NCI-H510A (cell line): Measurements from ENCODE around the gene ITPKC.

Experiments used
- DNase-seq: peaks from one replicate; lab custom pipeline; 2025; lab: John Stamatoyannopoulos, UW

The ITPKC gene

GRCh38 chr19:40690050-40690692 lies 26.7 kb upstream of the ITPKC start, which contains the start of gene NUMBL:
Gene NUMBL, minus strand, starts transcription at chr19:40690651. Its CDS starts 168 bp downstream, at chr19:40690483.
- no peak for DNase-seq

GRCh38 chr19:40690693-40691420 lies 26.1 kb upstream of the ITPKC start:
- DNase-seq, result peak; percentile 71

DNA sequence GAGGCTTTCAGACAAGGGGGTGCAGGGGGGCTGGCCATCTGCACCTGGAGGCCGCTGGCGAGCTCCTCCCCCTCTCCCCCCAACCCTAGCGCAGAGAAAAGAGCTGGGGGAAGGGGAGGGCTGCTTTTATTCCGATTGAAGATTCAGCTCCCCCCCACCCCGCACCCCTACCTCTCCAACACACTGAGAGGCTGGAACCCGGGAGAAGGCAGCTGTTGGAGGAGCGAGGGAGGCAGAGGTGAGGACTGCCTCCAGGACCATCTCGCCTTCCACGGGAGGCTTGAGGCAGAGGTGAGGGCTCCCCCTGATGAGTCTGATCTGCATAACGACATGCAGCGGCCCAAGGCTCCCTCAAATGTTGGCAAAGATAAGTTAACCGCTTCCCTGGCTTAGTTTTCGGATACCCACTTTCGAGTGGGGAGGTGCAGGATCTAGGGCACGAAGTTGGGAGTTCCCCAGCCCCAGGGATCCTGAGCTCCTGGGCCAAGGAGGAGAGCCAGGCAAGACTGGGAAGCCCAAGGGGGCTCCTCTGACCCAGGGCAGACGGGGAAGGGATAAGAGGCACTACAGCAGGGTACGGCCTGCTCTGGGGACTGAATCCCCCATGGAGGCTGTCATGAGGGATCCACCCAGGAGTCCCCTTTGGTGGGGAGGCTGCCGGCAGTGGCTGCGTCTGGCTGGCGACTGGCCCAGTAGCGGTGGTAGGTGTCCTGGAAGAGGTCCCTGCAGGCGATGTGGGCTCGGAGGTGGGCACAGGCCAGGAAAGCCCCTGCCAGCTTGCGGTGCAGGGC lies 25.3 kb upstream of the ITPKC start:
- no peak for DNase-seq

- no peak for DNase-seq
Measured at GRCh38 chr19:40692212-40692551, 24.7 kb upstream of the ITPKC start.

DNA sequence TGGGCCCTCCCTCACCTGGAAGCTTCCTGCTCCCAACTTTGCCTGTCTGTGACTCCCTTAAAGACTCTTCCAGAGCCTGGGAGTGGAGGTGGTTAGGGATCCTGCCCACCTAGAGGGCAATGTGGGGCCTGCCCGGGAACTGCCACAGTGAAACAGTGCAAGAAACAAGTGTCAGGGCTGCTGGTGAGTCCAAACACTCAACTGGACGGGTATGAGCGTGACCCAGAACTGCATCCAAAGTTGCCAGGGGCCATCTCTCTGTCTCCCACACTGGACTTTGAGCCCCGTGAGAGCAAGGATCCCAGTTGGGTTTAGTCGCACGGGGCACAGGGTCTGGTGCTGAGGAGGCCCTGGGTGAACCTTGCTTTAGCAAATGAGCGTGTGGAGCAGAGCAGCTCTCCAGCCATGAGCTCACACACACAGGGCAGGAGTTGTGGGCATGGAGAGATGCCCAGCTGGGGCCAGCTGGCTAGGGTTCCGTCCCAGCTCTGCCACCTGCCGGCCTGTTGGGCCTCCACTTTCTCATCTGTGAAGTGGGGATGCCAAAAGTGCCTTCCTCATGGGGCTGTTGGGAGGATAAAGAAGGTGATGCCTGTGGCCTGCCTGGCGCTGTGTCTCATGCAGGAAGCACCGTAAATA lies 23.6 kb upstream of the ITPKC start:
- no peak for DNase-seq

GRCh38 chr19:40693896-40694295 lies 23.0 kb upstream of the ITPKC start:
- DNase-seq, result no peak

DNA sequence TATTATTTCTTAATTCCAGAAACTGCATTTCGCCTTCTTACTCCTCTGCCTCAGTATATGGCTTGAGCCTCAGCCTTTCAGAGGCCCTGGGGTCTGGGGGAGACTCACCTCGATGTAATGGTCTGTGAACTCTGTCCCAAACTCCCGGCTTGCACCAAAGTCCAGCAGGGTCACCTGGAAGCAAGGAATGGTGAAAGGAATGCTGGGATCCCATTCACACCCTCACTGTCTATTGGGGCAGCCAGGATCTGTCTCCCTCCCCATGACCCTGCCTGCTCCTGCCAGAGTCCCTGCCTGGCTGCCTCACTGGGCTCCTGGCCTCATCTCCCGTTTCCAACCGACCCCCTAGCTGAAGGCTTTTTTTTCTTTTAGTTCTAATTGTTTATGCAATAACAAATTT lies 21.0 kb upstream of the ITPKC start:
- DNase-seq, result no peak

DNA sequence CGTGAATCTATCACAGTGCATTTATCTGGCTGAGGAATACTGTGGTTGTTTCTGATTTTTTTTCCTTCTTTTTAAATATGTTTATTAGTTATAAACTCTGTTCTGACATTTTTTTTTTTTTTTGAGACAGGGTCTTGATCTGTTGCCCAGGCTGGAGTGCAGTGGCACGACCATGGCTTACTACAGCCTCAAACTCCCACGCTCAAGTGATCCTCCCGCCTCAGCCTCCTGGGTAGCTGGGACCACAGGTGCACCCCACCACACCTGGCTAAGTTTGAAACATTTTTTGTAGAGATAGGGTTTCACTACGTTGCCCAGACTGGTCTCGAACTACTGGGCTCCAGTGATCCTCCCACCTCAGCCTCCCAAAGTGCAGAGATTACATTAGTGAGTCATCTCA lies 19.9 kb upstream of the ITPKC start:
- no peak for DNase-seq

- DNase-seq, result no peak
Measured at GRCh38 chr19:40700083-40700482, 16.8 kb upstream of the ITPKC start.

DNA sequence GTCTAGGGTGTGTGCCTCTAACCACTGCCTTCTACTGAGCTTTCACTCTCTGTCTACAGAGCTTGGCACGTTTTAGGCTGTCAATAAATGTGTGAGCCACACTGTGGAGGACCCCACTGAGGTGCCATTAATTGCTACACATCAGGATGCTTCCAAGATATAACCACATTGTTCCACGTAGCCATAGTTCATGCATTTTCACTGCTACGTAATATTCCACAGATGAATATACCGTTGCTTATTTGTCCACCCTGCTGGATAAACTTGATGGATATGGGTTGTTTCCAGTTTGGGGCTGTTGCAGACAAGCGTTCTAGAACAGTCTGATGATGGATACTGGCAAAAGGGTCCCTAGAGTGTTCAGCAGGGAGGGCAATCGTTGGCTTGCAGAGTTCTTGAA lies 15.2 kb upstream of the ITPKC start:
- no peak for DNase-seq

GRCh38 chr19:40702337-40703012 lies 14.4 kb upstream of the ITPKC start:
- DNase-seq, result no peak

DNA sequence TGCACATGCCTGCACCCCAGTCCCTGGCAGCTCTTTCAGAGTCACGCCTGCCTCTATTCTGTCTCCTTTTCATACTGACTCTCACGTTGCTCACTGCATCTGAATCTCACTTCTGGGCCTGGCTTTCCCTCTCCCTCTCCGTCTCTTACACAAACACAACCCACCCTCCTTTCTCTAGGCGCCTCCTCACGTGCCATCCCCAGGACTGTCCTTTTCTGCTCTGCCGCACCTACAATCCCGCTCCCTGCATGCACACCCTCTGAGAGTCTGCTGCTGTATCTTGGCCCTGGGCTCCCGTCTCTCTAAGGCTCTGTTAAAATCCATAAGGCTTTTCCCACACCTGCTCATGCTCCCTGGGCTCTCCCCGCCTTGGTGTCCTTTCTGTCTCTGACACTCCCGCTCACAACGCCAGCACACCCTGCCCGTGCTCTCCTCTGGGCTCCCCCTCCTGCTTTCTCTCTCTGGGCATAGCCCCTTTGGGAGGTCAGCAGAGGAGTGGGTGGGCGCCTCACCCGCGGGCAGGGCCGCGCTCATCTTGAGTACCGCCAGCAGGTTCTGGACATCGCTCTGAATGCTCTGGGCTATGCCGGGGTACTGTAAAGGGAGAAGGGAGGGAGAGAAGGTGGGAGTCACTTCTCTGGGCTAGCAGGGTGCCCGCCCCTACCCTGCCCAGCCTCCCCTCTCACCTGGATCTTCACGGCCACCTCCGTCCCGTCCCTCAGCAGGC lies 13.7 kb upstream of the ITPKC start:
- no peak for DNase-seq

DNA sequence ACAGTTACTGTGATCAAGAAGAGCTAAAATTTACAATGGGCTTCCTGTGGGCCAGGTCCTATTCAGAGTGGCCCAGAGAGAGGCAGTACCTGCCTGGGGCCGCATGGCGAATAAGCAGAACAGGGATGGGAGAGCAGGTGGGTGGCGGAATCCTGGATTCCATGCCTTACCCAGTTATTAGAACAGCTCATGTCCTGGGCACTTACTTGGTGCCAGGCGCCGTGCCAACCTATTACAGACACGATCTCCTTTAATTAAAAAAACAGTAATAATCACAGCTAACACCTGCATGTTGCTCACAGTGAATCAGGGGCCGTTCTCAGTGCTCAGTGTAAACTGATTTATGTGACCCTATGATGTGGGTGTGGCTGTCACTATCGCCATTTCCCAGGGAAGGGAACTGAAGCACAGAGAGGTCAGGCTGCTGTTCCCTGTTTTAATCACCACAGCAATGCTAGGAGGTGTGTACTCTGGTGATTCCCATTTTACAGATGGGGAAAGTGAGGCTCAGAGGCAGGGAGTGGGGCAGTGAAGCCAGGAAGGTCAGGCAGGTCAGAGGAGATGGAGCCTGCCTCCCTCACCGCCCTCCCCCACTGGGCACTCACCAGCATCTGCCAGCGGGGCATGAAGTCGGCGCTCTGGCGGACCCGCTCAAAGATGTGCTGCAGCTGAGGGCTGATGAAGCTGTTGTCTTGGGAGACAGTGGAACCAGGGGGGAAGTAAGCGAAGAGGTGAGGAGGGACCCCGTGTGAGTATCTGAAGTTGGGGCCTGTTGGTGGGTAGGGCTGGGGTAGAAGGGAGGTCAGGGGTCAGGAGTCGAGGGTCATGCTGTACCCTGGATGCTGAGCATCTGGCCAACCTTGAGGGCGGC lies 12.2 kb upstream of the ITPKC start:
- DNase-seq, result no peak

GRCh38 chr19:40705362-40705651 lies 11.6 kb upstream of the ITPKC start:
- DNase-seq, result no peak

- no peak for DNase-seq
Measured at GRCh38 chr19:40705950-40706619, 10.8 kb upstream of the ITPKC start.

- no peak for DNase-seq
Measured at GRCh38 chr19:40707615-40708014, 9.3 kb upstream of the ITPKC start.

DNA sequence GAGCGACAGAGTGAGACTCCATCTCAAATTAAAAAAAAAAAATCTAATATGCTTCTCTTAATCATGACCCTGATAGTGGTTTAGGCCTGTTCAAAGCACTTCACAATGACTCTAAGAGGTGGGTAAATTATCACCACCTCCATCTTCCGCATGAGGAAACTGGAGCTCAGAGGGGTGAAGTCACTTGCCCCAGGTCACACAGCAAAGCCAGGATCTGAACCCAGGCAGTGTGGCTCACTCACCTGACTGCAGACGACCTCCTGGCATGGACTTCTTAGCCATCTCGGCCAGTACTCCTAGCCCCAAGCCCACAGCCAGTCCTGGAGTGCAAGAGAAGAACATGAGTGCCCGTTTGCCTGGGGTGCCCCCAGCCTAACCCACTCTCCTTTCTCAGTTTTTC lies 7.1 kb upstream of the ITPKC start:
- DNase-seq, result no peak

DNA sequence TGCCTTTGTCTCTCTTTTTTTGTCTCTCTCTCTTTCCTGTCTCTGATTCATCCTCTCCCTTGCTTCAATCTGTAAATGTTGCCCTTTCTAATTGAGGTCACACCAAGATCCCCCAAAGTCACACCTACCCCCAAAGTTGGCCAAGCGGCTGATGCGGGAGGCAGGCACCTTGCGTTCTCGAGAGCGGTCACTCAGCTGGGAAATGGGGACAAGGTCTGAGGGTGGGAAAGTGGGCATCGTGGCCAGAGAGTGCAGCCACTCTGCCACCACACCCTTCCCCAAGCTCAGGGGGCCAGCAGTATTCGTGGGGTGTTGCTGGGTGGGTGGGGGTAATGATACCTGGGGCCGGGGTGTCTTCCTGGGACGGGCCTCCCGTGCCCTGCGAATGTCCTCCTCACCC lies 3.0 kb upstream of the ITPKC start:
- no peak for DNase-seq

DNA sequence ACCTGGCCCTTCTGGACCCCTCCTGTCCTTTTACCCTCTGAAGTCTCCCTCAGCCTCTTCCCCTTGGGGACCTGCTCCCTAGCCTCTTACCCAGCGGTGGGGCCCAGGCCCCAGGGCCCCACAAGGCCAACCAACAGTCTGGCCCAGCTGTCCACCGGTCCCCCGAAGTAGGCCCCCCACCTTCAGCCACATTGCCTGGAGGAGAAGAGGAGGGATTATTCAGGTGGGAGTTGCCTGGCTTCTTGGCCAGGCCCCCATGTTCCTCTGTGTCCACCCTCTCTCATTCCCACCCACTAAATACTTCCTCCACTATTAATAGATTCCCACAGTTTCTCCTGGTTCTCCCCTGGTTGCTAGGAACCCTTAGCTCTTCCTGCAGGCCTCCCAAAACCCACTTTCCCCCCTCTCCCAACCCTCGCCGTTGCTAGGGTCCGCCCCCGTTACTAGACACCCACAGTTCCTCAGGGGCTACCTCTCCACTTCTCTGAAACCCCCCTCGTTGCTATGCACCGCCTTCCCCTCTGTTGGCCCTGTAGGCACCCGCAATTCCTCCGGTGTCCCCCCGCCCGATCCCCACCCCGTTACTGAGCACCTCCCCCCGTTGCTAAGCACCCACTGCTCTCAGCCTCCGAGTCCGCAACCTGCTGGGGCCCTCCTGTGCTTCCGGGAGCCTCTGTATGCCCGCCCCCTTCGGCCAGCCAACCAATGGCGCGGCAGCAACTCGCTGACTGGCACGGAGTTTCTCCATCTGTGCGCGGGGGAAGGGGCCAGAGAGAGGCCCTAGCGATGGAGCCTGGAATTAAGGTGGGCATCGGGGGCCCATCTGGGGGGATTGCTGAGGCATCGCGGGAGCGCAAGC lies 2.2 kb upstream of the ITPKC start:
- DNase-seq, result peak; percentile 79
